Fibroblast of upper back skin (primary cell): Measurements from ENCODE around the gene FIGLA.
"Not testable (repeated sequence)": the region's sequence is repeated elsewhere in the genome, so short reads cannot be mapped to it uniquely, and the experiment has no call there.

ENCODE experiments used
- DNase-seq: peaks from one replicate; pipeline ENCODE4 v3.0.0-alpha.2; 2013

Gene FIGLA

GRCh38 chr2:70807102-70807827 is 16.8 kb upstream of the FIGLA start:
- no peak for DNase-seq

DNA sequence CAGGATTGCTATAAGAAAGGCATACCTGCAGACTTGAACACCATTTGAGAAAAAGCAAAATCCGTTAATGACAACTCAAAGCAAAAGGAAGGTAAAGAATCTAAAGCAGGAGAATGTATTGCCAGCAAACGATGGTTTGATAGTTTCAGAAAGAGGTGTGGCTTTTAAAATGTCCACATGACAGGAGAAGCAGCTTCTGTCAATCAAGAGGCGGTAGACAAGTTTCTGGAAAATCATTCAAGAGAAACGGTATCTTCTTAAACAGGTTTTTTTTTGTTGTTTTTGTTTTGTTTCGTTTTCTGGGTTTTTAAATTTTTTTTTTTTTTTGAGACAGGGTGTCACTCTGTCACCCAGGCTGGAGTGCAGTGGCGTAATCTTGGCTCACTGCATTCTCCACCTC is 16.2 kb upstream of the FIGLA start:
- no peak for DNase-seq

GRCh38 chr2:70806013-70806412 is 15.6 kb upstream of the FIGLA start:
- no peak for DNase-seq

DNA sequence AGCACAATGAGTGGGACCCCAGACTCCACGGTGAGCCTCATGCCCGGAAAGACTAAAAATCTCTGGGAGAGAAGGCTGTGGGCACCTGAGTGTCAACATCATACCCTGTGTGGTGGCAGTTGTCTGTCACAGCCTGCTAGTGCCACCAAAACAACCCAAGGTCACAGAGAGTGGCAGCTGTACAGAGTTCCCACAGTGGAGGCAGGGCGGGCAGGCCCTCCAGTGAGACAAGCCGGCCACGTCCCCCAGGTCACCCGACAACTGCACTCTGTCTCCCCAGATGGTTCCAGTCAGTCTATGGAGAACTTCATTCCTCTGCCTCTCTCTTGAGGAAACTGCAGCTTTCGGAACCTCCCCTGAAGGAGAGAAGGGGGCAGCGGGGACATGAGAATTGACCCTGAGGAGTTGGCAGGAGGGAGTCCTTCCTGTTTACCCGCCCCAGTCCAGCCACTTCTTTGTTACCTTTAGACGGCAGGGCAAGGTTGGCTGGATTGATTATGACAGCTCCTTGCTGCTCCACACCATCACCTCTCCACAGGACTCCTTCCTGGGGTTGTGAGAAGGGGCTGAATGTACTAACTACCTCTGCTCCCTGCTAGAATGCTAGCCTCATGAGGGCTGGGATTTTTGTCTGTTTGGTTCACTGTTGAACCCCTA is 11.3 kb upstream of the FIGLA start:
- no peak for DNase-seq

- DNase-seq, result no peak
These were observed 9.3 kb upstream of the FIGLA start for GRCh38 chr2:70799706-70800105.

GRCh38 chr2:70797996-70798395 is 7.6 kb upstream of the FIGLA start:
- DNase-seq, result not testable (repeated sequence)

DNA sequence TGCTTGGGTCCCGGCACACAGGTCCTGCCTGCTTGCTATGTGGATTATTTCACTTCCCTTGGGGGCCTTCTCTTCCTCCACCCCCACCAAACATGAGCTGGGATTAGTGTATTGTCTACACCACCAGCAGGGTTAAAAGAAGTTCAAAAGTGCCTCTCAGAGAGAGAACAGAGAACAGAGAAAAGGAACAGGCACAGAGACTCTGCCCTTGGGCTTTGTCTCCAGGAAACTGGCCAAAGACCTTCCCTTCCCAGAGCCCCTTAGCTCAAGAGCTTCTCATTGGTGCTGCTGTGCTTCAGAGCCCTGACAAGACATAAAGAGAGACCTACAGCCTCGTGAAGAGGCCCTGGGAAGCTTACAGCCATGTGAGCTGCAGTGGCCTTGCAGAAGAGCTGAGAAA is 7.1 kb upstream of the FIGLA start:
- DNase-seq, result no peak

DNA sequence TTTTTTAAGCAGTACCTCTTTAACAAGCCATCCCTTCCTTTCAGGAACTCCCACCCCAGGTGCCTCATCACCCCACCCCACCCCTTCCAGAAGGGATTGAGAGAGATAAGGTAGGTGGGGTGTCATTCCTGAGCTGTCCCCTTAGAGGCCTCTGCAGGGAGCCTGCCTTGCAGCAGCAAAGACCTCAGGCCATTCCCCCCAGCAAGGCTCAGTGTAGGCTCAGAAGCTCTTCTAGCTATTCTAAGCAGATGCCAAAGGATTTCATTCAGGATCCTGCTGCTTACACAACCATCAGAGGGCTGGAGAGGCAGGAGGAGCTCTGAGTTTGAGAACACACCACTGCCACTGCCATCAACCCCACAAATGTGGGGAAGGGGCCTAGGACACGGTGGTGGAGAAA is 5.8 kb upstream of the FIGLA start:
- no peak for DNase-seq

DNA sequence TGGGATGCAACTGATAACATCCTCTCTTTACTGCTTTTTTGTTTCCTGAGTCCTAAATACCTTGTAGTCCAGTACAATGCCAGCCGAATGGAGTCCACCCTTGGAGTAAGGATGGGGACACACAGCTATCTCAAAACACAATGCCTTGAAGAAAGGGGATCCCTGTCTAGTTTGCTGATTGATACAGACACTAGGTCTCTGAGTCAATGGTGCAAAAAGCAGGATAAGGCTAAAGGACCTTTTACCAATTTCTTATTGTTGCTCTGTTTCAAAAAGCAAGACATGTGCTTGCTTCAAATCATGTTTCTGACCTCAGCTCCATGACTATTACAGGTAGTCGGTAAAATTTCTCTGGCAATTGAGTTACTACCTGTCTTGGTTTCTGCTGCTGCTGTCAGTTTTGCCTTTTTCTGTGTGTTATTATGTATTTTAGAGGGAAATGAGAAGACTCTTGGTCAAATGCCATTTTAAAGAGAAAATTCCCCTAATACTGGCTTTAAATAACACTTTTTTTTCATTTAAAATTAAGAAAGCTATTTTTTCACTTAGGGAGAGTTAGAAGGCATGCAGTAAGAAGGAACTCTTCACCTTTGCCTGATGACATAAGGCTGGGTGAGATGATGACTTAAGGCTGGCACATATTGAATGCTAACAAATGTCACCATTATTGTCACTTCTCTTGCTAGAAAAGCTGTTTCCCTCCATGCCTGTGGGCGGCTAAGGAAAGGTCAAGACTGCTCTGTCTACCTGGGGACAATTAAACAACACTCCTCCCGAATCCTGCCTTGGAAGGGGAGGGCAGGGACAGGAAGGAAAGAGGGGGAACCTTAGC is 4.9 kb upstream of the FIGLA start:
- DNase-seq, result no peak

DNA sequence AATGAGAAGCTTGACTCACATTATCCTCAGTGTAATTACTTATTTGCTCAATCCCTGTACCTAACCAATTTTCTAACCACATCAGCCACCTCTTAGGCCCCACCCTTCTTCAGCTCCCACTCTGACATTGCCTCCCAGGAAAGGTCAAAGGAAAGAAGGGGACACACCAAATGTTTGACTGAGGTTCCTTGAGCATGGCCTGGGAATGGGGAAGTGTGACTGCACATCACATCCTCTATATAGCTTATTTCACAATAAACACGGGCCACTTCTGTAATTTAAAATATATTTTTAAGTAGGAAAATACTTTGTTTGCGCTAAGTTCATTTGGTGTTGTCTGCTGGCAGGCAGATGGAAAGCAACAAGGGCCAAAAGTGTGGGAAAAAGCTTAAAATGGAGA is 3.0 kb upstream of the FIGLA start:
- DNase-seq, result no peak

GRCh38 chr2:70789304-70790135 is 923 bp downstream of the FIGLA start:
- peak; percentile 49 for DNase-seq

DNA sequence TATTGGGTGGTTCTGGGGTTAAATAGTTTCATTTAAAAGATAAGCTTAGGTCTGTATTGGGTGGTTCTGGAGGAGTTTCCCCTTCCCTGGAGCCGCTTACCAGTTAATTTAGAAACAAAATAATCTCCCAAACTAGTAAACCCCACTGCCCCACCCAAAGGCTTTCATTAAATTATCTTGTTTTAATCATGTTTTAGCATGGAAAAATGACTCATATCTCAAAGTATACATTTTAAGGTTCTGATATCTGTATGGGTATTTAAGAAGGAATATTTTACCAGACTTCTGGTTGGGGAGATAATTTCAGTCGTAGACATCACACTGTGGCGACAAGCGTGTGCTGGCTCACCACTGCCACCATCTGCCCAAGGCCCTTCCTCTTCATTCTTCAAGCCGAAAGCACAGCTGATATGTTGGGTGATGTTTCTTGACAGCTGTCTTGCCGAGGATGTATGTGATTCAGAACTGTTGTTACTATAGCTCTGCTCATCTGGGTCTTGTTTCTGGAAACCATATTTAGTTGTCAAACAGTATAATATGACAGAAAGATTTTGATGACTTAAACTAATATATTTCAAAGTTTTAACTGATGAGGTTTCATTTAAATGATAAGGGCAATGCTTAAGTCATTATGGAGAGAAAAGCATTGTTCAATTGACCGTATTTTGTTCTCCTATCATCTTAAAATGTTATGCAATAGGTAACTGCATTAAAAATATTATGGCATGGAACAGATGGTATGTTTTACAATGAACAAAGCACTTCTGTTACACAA is 5.1 kb downstream of the FIGLA start:
- DNase-seq, result peak; percentile 56

GRCh38 chr2:70784320-70784719 is 6.1 kb downstream of the FIGLA start:
- no peak for DNase-seq

DNA sequence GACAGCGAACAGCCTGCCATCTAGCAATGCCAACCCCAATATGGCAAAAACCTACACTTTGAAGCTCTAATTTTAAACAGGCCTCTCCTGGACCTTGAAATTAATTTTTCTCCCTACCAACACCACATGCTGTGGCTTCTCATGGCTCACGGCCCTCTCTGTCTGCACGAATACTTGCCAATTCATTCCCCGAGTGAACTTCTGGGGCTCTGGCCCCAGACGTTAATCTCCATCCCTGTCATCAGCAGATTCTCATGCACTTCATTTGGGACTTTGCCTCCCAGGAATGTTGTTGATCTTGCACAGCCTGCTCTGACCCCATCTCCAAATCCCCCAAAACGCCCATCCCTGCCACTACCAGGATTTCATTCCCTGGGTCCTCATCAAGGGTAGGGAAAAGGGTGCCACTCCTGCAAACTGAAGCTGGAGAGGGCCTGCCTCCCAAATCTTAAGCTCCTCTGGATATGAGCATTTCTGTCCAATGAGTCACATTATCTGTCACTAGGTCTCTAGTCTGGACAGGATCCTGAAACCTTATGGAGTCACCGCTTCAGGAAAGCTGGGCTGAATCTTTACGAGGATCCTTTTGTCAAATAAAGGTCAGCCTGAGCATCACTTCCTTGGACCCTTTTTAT is 10.4 kb downstream of the FIGLA start:
- peak; percentile 83 for DNase-seq

GRCh38 chr2:70779491-70779890 is 11.0 kb downstream of the FIGLA start:
- peak; percentile 64 for DNase-seq

- DNase-seq, result no peak
These were observed 11.8 kb downstream of the FIGLA start for GRCh38 chr2:70778676-70779075.

DNA sequence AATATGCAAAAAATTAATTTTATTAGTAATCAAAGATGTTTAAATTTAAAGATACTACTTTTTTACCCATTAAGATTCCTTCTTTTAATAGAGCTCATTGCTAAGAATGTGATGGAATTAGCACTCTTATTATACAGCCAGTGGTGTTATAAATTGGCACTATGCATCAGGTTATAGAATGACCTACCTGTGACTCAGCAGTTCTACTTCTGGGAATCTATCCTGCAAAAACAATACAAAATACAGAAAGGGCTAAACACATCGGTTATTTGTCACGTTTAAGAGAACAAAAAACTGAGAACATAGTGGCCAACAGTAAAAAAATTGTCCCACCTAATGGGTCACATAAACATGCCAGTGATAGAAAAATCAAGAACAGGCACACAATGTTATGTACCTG is 13.0 kb downstream of the FIGLA start:
- DNase-seq, result peak; percentile 22

DNA sequence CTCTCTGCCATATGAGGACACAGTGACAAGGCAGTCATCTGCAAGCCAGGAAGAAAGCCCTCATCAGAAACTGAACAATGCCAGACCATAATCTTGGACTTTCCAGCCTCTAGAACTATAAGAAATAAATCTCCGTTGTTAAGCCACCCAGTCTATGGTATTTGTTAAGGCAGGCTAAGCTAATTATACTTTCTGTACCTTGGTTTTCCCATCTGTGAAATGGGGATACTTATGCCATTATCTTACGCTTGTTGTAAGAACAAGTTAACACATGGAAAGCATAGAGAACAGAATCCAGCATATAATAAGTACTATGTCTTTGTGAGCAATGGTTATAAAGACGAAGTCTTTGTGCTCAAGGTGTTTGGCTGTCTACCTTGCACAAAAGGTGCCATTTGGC is 14.2 kb downstream of the FIGLA start:
- DNase-seq, result no peak

DNA sequence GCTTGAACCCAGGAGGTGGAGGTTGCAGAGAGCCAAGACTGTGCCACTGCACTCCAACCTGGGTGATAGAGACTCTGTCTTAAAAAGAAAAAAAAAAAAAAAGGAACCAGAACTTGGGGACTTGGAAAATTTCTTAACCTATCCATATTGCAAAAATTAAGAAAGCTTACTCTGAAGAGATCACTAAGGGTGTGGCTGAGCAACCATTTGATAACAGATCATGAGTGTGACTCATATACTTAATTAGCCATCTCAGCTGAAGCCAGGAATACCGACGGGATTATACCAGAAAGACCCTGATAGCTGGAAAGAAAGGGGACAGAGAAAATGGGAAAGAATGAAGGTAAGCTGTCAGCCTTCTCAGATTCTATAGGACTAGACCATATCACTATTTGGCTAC is 15.3 kb downstream of the FIGLA start:
- DNase-seq, result no peak

- DNase-seq, result no peak
These were observed 17.8 kb downstream of the FIGLA start for GRCh38 chr2:70772486-70773155.

- DNase-seq, result no peak
These were observed 19.0 kb downstream of the FIGLA start for GRCh38 chr2:70771446-70771845.
